ENCODE results near the gene ACOT8. TPM values are rescaled to one million over a fixed set of nuclear protein-coding genes. Genes with fewer than 3 reads are reported as not detected.
"Not testable (repeated sequence)": the region's sequence is repeated elsewhere in the genome, so short reads cannot be mapped to it uniquely, and the experiment has no call there.

ACOT8 gene
- polyA plus RNA-seq, 6 donors from 2014 or later = 35.4 to 46.7 (median 38.7) TPM

DNA sequence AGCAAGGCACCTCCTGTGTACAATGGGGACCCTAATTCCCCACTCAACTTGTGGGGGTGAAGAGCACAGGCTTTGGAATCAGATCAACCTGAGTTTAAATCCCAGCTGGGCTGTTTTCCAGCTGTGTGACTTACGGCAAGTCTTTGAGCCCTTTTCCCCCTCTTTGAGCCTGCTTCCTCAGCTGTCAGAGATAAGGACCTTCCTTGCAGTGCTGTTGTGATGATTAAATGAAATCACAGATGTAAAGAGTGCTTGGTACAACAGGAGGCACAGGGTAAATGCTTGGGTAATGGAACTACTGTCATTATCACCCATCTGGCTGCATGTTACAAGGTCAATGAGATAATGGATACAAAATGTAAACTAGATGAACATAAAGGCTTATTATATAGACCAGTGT lies 20.4 kb downstream of the ACOT8 start:
- no peak for DNase-seq
- H3K4me1 Mint-ChIP-seq = peaks cover 13 to 20% (median 16%) of the 10 kb centered on the region in 3 donors
- no peaks in the 10 kb centered on the region for H3K9me3 Mint-ChIP-seq
- no peak for ATAC-seq (ENCODE audit: low read depth in 2 of 2)
- H3K36me3 Mint-ChIP-seq = no peaks in the 10 kb centered on the region
- H3K27me3 Mint-ChIP-seq = peaks cover 0 to 6% (median 0%) of the 10 kb centered on the region in 3 donors
- H3K4me3 Mint-ChIP-seq = peak overlapping the region in 1 of 8 donors; percentile 47
- H3K27ac Mint-ChIP-seq = no peak overlapping the region

DNA sequence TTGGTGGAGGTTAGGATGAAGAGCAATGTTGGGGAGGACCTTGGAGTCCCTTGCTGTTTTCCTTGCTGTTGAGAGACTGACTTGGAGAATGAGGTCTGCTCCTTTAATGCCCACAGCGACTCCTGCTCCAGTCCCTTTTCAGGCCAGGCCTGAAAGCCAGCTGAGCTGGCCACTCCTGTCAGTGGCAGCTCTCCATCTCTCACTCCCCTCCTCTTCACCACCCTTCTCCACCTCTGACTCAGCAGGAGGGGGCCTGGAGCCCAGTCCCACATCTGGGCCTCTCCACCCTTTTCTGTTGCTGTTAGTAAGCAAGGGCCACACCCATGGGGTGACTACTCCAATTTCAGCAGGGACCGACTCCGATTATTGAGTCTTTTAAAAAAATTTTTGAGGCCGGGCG lies 21.4 kb downstream of the ACOT8 start:
- ATAC-seq (ENCODE audit: low read depth in 2 of 2) (no peak), DNase-seq (no peak)
- H3K4me1 Mint-ChIP-seq = peaks cover 9 to 15% (median 9%) of the 10 kb centered on the region in 3 donors
- H3K4me3 Mint-ChIP-seq = peak overlapping the region in 5 of 8 donors; percentile 12 to 54 (median 17)
- H3K36me3 Mint-ChIP-seq = no peaks in the 10 kb centered on the region
- H3K27ac Mint-ChIP-seq = no peak overlapping the region
- H3K9me3 Mint-ChIP-seq = no peaks in the 10 kb centered on the region
- H3K27me3 Mint-ChIP-seq = peaks cover 0 to 6% (median 0%) of the 10 kb centered on the region in 3 donors

DNA sequence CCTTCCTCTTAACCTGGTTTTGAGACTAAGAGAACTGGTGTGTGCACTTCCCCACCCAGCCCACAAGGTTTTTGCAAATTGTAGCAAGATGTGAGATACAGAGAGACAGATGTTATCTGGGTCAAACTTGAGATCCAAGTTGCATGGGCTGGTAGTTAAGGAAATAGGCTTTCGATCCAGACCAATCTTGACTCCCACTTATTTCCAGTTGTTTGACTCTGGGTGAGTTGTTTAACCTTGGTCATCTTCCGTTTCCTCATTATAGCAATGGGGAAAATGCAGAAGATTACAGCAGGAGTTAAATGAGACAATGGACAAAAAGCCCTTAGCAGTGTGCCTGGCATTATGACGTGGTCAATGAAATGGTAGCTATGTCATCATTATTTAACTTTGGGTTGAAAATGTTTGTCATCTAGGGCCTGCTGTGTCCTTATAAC lies 21.8 kb downstream of the ACOT8 start:
- DNase-seq (no peak), ATAC-seq (ENCODE audit: low read depth in 2 of 2) (no peak)
- peak overlapping the region in 5 of 8 donors; percentile 51 to 85 (median 74) for H3K4me3 Mint-ChIP-seq
- H3K4me1 Mint-ChIP-seq = peaks cover 9 to 15% (median 10%) of the 10 kb centered on the region in 3 donors
- H3K36me3 Mint-ChIP-seq = no peaks in the 10 kb centered on the region
- H3K27me3 Mint-ChIP-seq = peaks cover 0 to 6% (median 0%) of the 10 kb centered on the region in 3 donors
- no peaks in the 10 kb centered on the region for H3K9me3 Mint-ChIP-seq
- H3K27ac Mint-ChIP-seq = no peak overlapping the region

DNA sequence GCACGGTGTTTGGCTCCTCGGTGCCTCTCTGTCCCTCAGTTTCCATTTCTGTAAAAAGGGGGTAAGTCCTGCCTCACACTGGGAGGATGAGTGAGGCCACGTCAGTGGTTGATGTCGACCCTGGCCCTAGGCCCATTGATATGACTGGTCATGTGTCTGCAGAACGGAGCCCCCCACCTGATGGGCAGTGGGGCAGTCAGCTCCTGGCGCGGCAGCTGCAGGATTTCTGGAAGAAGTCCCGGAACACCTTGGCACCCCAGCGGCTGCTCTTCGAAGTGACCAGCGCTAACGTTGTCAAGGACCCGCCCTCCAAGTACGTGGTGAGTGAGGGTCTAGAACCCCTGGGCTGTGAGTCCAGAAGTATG lies 22.4 kb downstream of the ACOT8 start:
- no peak for DNase-seq
- no peak for ATAC-seq (ENCODE audit: low read depth in 2 of 2)
- H3K27ac Mint-ChIP-seq = peak overlapping the region in 1 of 6 donors; percentile 28
- H3K36me3 Mint-ChIP-seq = no peaks in the 10 kb centered on the region
- peaks cover 0 to 6% (median 0%) of the 10 kb centered on the region in 3 donors for H3K27me3 Mint-ChIP-seq
- H3K4me3 Mint-ChIP-seq = peak overlapping the region; percentile 51 to 95 (median 75)
- H3K4me1 Mint-ChIP-seq = peaks cover 9 to 15% (median 13%) of the 10 kb centered on the region in 3 donors
- H3K9me3 Mint-ChIP-seq = no peaks in the 10 kb centered on the region

DNA sequence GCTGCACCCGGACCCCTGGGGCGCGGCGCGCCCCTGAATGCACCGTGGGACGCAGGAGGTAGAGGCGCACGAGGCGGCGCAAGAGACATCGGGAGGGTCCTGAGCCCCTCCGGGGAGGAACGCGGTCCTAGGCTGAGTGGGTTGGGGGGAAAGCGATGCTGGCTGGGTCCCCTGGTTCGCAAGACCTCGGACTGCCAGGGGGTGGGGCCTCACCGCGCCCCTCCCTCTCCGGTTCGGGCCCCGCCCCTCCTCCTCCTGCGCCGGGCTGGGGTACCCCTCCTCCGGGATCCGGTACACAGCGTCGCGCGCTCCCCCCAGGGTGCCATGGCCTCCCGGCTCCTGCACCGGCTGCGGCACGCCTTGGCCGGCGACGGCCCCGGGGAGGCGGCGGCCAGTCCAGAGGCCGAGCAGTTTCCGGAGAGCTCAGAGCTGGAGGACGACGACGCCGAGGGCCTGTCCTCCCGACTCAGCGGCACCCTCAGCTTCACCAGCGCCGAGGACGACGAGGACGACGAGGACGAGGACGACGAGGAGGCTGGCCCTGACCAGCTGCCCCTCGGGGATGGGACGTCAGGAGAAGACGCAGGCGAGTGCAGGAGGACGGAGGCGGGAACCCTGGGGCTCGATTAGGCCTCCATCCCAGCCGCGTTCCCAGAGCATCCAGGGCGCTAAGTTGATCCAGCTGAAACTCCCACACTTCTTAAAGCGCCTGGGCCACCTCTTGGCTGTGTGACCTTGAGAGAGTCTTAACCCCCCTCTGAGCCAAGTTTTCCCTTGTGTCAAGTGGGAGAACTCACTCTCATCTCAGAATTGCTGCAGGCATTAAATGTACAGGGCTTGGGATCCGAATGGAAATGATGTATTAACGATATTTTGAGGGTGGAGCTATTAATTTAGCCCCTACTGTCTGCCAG lies 23.1 kb downstream of the ACOT8 start:
- peak overlapping the region; percentile 51 to 95 (median 86) for H3K4me3 Mint-ChIP-seq
- H3K4me1 Mint-ChIP-seq = peaks cover 9 to 15% (median 13%) of the 10 kb centered on the region in 3 donors
- H3K27ac Mint-ChIP-seq = peak overlapping the region in 2 of 6 donors; percentile 2 to 28
- no peaks in the 10 kb centered on the region for H3K36me3 Mint-ChIP-seq
- peaks cover 0 to 6% (median 0%) of the 10 kb centered on the region in 3 donors for H3K27me3 Mint-ChIP-seq
- ATAC-seq (ENCODE audit: low read depth in 2 of 2) (peak; percentile 71 to 78), DNase-seq (peak; percentile 39)
- no peaks in the 10 kb centered on the region for H3K9me3 Mint-ChIP-seq

DNA sequence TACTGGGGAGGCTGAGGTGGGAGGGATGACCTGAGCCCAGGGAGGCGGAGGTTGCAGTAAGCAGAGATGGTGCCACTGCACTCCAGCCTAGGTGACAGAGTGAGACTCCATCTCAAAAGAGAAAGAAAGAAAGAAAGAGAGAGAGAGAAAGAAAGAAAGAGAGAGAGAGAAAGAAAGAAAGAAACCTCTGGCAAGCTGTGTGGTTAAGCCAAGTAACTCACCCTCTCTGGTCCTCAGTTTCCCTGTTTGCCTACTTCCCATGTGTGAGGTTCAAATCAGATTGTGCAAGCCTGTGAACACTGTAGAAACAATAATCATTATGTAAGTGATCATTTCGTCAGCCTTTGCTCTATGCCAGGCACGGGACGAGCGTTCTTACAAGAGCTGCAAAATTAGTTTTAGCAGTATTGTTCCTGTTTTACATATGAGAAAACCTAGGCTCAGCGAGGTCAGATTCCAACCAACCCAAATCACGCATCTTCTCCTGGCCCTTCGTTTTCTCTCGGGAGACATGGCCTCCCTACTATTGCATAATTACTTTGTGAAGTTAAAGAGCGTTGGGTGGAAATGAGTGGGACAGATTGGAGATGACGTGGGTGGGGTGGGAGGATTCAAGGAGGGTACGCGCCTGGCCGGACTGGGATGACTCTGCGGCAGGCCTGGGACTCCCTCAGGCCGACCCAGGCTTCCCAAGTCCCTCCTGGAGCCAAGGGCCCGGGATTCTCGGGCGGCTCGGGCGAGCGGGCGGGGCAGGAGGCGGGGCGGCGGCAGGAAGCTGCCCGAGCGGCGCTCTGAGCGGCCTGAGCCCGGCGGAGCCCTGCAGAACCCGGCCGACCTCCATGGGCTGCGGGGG lies 23.9 kb downstream of the ACOT8 start, which contains the start of gene SNX21:
Gene SNX21, plus strand, starts transcription at position 770 of the 853 bp plus-strand sequence. CDS start 121 bp downstream, outside the sequence.
- Mint-ChIP-seq H3K36me3 (no peaks in the 10 kb centered on the region), H3K9me3 (no peaks in the 10 kb centered on the region), H3K27me3 (peaks cover 0 to 9% (median 0%) of the 10 kb centered on the region in 3 donors), H3K4me3 (peak within 1 kb of the TSS; percentile 78 to 95 (median 86)), H3K27ac (peak within 1 kb of the TSS; percentile 2 to 95 (median 61)), H3K4me1 (peaks cover 9 to 15% (median 13%) of the 10 kb centered on the region in 3 donors)
- ATAC-seq (ENCODE audit: low read depth in 2 of 2) = peak; percentile 66 to 69
- DNase-seq = no peak

DNA sequence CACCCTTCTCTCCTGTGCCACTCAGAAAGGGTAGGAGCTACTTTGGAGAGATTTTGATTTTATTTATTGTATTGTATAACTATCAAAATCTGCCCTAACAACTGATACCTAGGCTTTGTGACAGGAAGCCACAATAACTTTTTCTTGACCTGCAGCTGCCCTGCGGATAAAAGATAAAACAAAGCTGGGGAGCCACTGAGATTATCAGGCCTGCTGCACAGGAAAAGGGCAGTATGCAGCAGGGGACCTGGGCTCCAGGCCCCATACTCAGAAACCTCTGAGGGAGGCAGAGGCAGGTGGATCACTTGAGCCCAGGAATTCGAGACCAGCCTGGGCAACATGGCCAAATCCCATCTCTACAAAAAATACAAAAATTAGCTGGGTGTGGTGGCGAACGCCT lies 24.6 kb downstream of the ACOT8 start:
- peaks cover 0 to 12% (median 0%) of the 10 kb centered on the region in 3 donors for H3K27me3 Mint-ChIP-seq
- H3K36me3 Mint-ChIP-seq = no peaks in the 10 kb centered on the region
- H3K4me3 Mint-ChIP-seq = peak overlapping the region; percentile 78 to 95 (median 82)
- DNase-seq = no peak
- peak overlapping the region in 4 of 6 donors; percentile 2 to 78 (median 28) for H3K27ac Mint-ChIP-seq
- ATAC-seq (ENCODE audit: low read depth in 2 of 2) = no peak
- H3K9me3 Mint-ChIP-seq = no peaks in the 10 kb centered on the region
- H3K4me1 Mint-ChIP-seq = peaks cover 9 to 15% (median 13%) of the 10 kb centered on the region in 3 donors

DNA sequence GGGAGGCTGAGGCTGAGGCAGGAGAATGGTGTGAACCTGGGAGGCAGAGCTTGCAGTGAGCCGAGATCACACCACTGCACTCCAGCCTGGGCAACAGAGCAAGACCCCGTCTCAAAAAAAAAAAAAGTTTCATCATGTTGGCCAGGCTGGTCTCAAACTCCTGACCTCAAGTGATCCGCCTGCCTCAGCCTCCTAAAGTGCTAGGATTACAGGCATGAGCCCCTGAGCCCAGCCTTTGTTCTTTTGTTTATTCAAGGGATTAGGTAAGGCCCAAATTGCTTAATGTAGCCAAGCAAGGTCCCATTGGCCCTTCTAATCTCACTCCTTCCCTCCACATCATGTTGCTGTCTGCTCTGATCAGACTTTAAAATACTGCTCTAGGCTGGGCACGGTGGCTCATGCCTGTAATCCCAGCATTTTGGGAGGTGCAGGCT lies 27.5 kb downstream of the ACOT8 start:
- not testable (repeated sequence) for ATAC-seq (ENCODE audit: low read depth in 2 of 2); H3K9me3 Mint-ChIP-seq; H3K36me3 Mint-ChIP-seq; DNase-seq; H3K27ac Mint-ChIP-seq; H3K4me3 Mint-ChIP-seq
- Mint-ChIP-seq H3K27me3 (peaks cover 0 to 12% (median under 1%) of the 10 kb centered on the region in 3 donors), H3K4me1 (peaks cover 11 to 15% (median 12%) of the 10 kb centered on the region in 3 donors)

DNA sequence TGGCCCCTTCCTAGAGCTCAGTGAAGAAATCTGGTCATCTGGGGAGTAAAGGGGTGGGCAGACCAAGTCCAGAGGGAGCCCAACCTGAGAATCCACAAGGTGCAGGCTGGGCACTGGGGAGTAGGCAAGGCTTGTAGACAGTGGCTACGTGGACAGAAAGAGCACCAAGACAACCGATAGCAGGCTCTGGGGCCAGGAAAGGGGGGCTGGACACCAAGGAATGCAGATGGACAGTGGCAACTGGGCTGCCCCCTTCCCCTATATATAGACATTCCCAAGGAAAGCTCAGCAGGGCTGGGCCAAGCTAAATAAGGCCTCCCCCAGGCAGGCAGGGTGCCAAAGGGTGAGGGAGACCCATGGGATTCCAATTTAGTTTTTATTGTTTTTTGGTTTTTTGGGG lies 28.6 kb downstream of the ACOT8 start:
- no peaks in the 10 kb centered on the region for H3K36me3 Mint-ChIP-seq
- no peaks in the 10 kb centered on the region for H3K9me3 Mint-ChIP-seq
- no peak overlapping the region for H3K4me3 Mint-ChIP-seq
- peaks cover 19 to 26% (median 23%) of the 10 kb centered on the region in 3 donors for H3K4me1 Mint-ChIP-seq
- no peak for DNase-seq
- ATAC-seq (ENCODE audit: low read depth in 2 of 2) = no peak
- peaks cover 6 to 20% (median 12%) of the 10 kb centered on the region in 3 donors for H3K27me3 Mint-ChIP-seq
- H3K27ac Mint-ChIP-seq = peak overlapping the region in 1 of 6 donors; percentile 26

DNA sequence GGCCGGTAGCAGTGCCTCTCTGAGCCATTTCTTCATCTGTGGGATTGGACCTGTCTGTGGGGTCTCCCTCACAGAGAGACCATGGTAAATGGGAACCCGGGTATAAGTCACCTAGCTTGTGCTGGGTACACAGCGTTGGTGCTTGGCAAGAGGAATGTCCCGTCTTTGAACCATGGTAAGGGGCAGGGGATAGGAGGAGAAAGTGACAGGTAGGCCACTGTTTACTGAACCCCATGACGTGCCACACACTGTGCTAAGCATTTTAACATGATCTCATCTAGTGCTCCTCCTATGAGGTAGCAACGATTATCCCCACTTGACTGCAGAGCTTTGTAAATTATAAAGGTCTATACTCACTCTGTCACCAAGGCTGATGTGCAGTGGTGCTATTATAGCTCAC lies 29.5 kb downstream of the ACOT8 start:
- H3K36me3 Mint-ChIP-seq = no peaks in the 10 kb centered on the region
- ATAC-seq (ENCODE audit: low read depth in 2 of 2) (no peak), DNase-seq (no peak)
- peaks cover 6 to 19% (median 19%) of the 10 kb centered on the region in 3 donors for H3K27me3 Mint-ChIP-seq
- H3K4me1 Mint-ChIP-seq = peaks cover 18 to 24% (median 21%) of the 10 kb centered on the region in 3 donors
- no peak overlapping the region for H3K27ac Mint-ChIP-seq
- H3K4me3 Mint-ChIP-seq = peak overlapping the region in 1 of 8 donors; percentile 10
- H3K9me3 Mint-ChIP-seq = no peaks in the 10 kb centered on the region

DNA sequence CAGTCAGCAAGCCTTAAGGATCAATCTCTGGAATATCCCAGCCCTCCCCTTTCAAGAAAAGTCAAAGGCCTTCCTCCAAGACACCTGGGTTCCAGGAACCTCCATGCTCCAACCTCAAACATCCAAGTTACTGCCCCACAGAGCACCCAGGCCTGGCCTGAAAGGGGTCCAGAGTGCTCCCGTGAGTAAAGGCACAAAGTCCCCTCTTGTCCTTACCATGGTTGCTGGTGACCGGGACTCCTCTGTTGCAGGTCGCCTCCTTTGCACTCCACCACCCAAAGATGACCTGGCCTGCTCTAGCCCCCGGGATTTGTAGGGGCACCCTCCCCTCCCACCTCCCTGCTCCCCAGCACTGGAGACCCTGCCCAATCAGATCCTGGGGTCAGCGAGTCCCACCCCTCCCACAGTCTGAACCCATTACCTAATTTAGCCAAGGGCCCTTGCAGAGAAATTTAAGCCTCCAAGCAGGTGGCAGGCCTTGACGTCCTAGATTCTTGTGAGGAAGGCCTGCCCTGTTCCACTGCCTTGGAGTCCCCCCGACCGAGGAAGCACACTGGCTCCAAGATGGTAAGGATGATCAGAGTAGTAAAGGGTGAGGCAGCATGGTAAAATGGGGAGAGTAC lies 30.1 kb downstream of the ACOT8 start, which contains the start of gene TNNC2:
Gene TNNC2, minus strand, starts transcription at position 283 of the 623 bp plus-strand sequence. Its CDS starts 64 bp downstream, at position 219.
- H3K9me3 Mint-ChIP-seq = peaks cover 0 to 2% (median 0%) of the 10 kb centered on the region in 7 donors
- no peaks in the 10 kb centered on the region for H3K36me3 Mint-ChIP-seq
- no peak for DNase-seq
- H3K4me3 Mint-ChIP-seq = peak within 1 kb of the TSS in 1 of 8 donors; percentile 10
- ATAC-seq (ENCODE audit: low read depth in 2 of 2) = no peak
- no peak within 1 kb of the TSS for H3K27ac Mint-ChIP-seq
- H3K4me1 Mint-ChIP-seq = peaks cover 22 to 28% (median 26%) of the 10 kb centered on the region in 3 donors
- peaks cover 10 to 25% (median 24%) of the 10 kb centered on the region in 3 donors for H3K27me3 Mint-ChIP-seq

DNA sequence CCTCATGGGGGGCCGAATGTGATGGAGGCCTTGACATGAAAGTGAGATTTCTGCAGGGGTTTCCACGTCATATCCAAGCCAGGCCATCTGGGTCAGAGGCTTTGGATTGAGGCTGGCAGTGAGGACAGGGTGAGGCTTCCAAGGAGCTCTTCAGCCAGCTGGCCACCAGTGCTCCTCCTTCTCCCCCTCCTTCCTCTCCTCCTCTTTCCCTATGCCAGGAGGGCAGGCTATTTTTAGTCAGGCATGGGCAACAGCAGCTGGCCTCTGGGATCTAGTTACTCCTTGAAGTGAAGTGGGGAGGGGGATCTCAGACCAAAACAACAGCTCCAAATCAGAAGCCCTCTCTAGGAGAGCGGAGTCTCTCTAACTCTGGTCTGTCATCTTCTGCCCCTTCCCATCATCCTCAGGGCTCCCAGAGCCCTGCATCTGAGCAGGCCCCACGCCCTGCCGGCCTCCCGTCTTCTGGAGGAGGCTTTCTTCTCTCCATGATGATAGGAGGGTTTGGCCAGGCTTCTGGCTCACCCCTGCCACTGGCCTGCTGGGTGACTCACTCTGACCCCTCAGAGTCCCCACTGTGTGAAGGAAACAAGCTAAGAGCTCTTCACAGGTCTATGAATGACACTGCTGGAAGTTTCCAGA lies 30.7 kb downstream of the ACOT8 start:
- H3K4me3 Mint-ChIP-seq = no peak overlapping the region
- H3K9me3 Mint-ChIP-seq = peaks cover 0 to 2% (median 0%) of the 10 kb centered on the region in 7 donors
- DNase-seq (no peak), ATAC-seq (ENCODE audit: low read depth in 2 of 2) (no peak)
- H3K36me3 Mint-ChIP-seq = no peaks in the 10 kb centered on the region
- no peak overlapping the region for H3K27ac Mint-ChIP-seq
- peaks cover 24 to 31% (median 26%) of the 10 kb centered on the region in 3 donors for H3K4me1 Mint-ChIP-seq
- H3K27me3 Mint-ChIP-seq = peaks cover 13 to 29% (median 28%) of the 10 kb centered on the region in 3 donors
